HepG2 (cell line): ENCODE measurements around the gene RNASE8. TPM values are rescaled to one million over a fixed set of nuclear protein-coding genes. Genes with fewer than 3 reads are reported as not detected.

ENCODE experiments used
- ATAC-seq: fragments of 200-7000 bp; cut with Tn5 transposase; 3 replicates; pipeline ENCODE4 v1.9.1; 2020; ENCODE audit warnings: mild to moderate bottlenecking, moderate library complexity
- BruUV-seq: library from RNA; stranded (reverse); fragments of 400-500 nt; replicated peaks from 2 replicates; lab custom pipeline; 2021; lab: Mats Ljungman, UMichigan
- CTCF ChIA-PET: fragments of 300-600 bp; formaldehyde crosslinking; extraction: SDS; loops from one replicate; lab custom pipeline; 2021; ENCODE audit warnings: low total read pairs, inconsistent platforms, low intra/inter-chr PET ratio; lab: Yijun Ruan, JAX
- POLR2A ChIA-PET: fragments of 350-600 bp; sonication (Branson Sonifier 250); formaldehyde crosslinking; loops from one replicate; lab custom pipeline; 2020; ENCODE audit warnings: antibody characterized with exemption, inconsistent platforms; lab: Yijun Ruan, JAX
- DNase-seq: peaks from one replicate; pipeline ENCODE4 v3.0.0-alpha.2; 2015; ENCODE audit warnings: low spot score
- FAIRE-seq: peaks from 3 replicates; lab custom pipeline; 2011; peaks lifted over from hg19 to GRCh38; lab: Jason Lieb, UNC
- H2AFZ ChIP-seq: one replicate; pipeline ENCODE4 v1.6.1; 2011; ENCODE audit warnings: low read length, inconsistent platforms
- H3K27ac ChIP-seq: fragments of 300-600 bp; 3 replicates; pipeline ENCODE4 v1.8.0; 2011; ENCODE audit warnings: mixed run types, mild to moderate bottlenecking, mixed read lengths, low read length, inconsistent platforms; ENCODE audit not compliant: insufficient read depth; ENCODE audit errors: extremely low read length
- H3K27me3 ChIP-seq, 2 experiments: fragments of 200-600 bp in 1 of 2; 2 replicates in 1 of 2; 3 replicates in 1 of 2; pipeline versions ENCODE4 v1.6.0 to v1.8.0; 2011; ENCODE audit warnings: low read length in 2 of 2, mild to moderate bottlenecking in 2 of 2, moderate library complexity in 2 of 2, inconsistent platforms in 1 of 2; ENCODE audit not compliant: insufficient read depth in 2 of 2, control insufficient read depth in 1 of 2
- H3K36me3 ChIP-seq, 2 experiments: fragments of 200-600 bp in 1 of 2; replicated peaks in 1 of 2; 2 replicates in 1 of 2; 3 replicates in 1 of 2; pipeline versions ENCODE4 v1.5.1 to v1.8.0; 2011; ENCODE audit warnings: low read length in 2 of 2, inconsistent platforms in 1 of 2; ENCODE audit not compliant: insufficient read depth in 2 of 2, control insufficient read depth in 1 of 2
- H3K4me1 ChIP-seq: 2 replicates; pipeline ENCODE4 v1.5.1; 2012; ENCODE audit warnings: low read length, inconsistent platforms; ENCODE audit not compliant: insufficient read depth
- H3K4me2 ChIP-seq: 2 replicates; pipeline ENCODE4 v1.6.0; 2011; ENCODE audit warnings: low read depth, low read length, inconsistent platforms
- H3K4me3 ChIP-seq, 3 experiments: fragments of 200-600 bp in 1 of 3; sonication (generic), shearing (Covaris generic) in 1 of 3; replicated peaks in 1 of 3; 2 replicates each; pipeline ENCODE4 v1.5.1; 2011 to 2016; ENCODE audit warnings: low read length in 3 of 3, inconsistent platforms in 2 of 3, low read depth in 2 of 3, mild to moderate bottlenecking in 2 of 3, control low read depth in 1 of 3, mixed read lengths in 1 of 3; ENCODE audit not compliant: insufficient read depth in 1 of 3
- H3K79me2 ChIP-seq: one replicate; pipeline ENCODE4 v1.6.1; 2011; ENCODE audit warnings: low read length, inconsistent platforms; ENCODE audit not compliant: insufficient read depth
- H3K9ac ChIP-seq: 2 replicates; pipeline ENCODE4 v1.6.0; 2011; ENCODE audit warnings: mild to moderate bottlenecking, low read depth, low read length, inconsistent platforms; ENCODE audit not compliant: insufficient read depth
- H3K9me3 ChIP-seq: 2 replicates; pipeline ENCODE4 v1.5.1; 2012; ENCODE audit warnings: mild to moderate bottlenecking, low read length
- H4K20me1 ChIP-seq: 2 replicates; pipeline ENCODE4 v1.6.0; 2011; ENCODE audit warnings: inconsistent platforms, mild to moderate bottlenecking, low read length, moderate library complexity; ENCODE audit not compliant: insufficient read depth
- ETV5 ChIP-seq: IDR thresholded peaks from 2 replicates; pipeline ENCODE4 v1.6.1; 2018; ENCODE audit warnings: missing biosample characterization, missing genetic modification reagents, inconsistent platforms, borderline replicate concordance
- FOXJ3 ChIP-seq: sonication (generic); formaldehyde crosslinking; IDR thresholded peaks from 2 replicates; pipeline ENCODE4 v1.4.0; 2020; ENCODE audit warnings: missing genetic modification reagents, mild to moderate bottlenecking, borderline replicate concordance
- HMG20B ChIP-seq: conservative IDR thresholded peaks from 2 replicates; pipeline ENCODE4 v1.6.1; 2016; ENCODE audit warnings: missing genetic modification reagents, missing compliant biosample characterization
- MAFF ChIP-seq: IDR thresholded peaks from 2 replicates; pipeline ENCODE4 v1.6.1; 2011; ENCODE audit warnings: low read depth, low read length, improper control_type of control experiment
- MEIS2 ChIP-seq: sonication (generic); formaldehyde crosslinking; IDR thresholded peaks from 2 replicates; pipeline ENCODE4 v1.9.0; 2021; ENCODE audit warnings: mild to moderate bottlenecking, missing genetic modification reagents
- MIER2 ChIP-seq: IDR thresholded peaks from 2 replicates; pipeline ENCODE4 v1.6.1; 2016; ENCODE audit warnings: missing biosample characterization, missing genetic modification reagents
- NONO ChIP-seq, 2 experiments: fragments of 450-650 bp in 1 of 2; sonication (generic) in 1 of 2; formaldehyde crosslinking in 1 of 2; IDR thresholded peaks in 1 of 2; conservative IDR thresholded peaks in 1 of 2; 2 replicates each; pipeline versions ENCODE4 v1.6.1 to v1.8.0; 2017 to 2022; ENCODE audit warnings: mild to moderate bottlenecking in 1 of 2, missing genetic modification reagents in 1 of 2, moderate library complexity in 1 of 2
- REST ChIP-seq, 2 experiments: IDR thresholded peaks; 2 replicates each; pipeline ENCODE4 v1.6.1; 2011 to 2012; ENCODE audit warnings: low read length in 2 of 2, borderline replicate concordance in 1 of 2, low read depth in 1 of 2, mild to moderate bottlenecking in 1 of 2, moderate library complexity in 1 of 2
- SAP130 ChIP-seq: IDR thresholded peaks from 2 replicates; pipeline ENCODE4 v1.6.1; 2016; ENCODE audit warnings: low read depth
- SIN3B ChIP-seq: fragments of 150-350 bp; IDR thresholded peaks from 2 replicates; pipeline ENCODE4 v1.6.1; 2014; ENCODE audit warnings: low read length
- TARDBP ChIP-seq: sonication (generic); formaldehyde crosslinking; IDR thresholded peaks from 2 replicates; pipeline ENCODE4 v1.8.0; 2022; ENCODE audit warnings: mild to moderate bottlenecking, missing genetic modification reagents
- THRA ChIP-seq: sonication (generic); formaldehyde crosslinking; IDR thresholded peaks from 2 replicates; pipeline ENCODE4 v1.4.0; 2020; ENCODE audit warnings: missing genetic modification reagents, borderline replicate concordance
- ZKSCAN8 ChIP-seq: IDR thresholded peaks from 2 replicates; pipeline ENCODE4 v1.6.1; 2016; ENCODE audit warnings: borderline replicate concordance, missing genetic modification reagents, missing compliant biosample characterization
- ZNF34 ChIP-seq: sonication (generic); formaldehyde crosslinking; IDR thresholded peaks from 2 replicates; pipeline ENCODE4 v1.4.0; 2020; ENCODE audit warnings: mild to moderate bottlenecking, missing genetic modification reagents, borderline replicate concordance
- ZNF652 ChIP-seq: IDR thresholded peaks from 2 replicates; pipeline ENCODE4 v1.6.1; 2016; ENCODE audit warnings: low read depth, borderline replicate concordance
- ZNF788 ChIP-seq: sonication (generic); formaldehyde crosslinking; IDR thresholded peaks from 2 replicates; pipeline ENCODE4 v1.5.0; 2020; ENCODE audit warnings: mild to moderate bottlenecking, missing genetic modification reagents, borderline replicate concordance
- WGBS: methylation state at CpG from one replicate; pipeline ENCODE4 v1.1.6; 2017; ENCODE audit warnings: low lambda C conversion rate; 5-methylcytosine and 5-hydroxymethylcytosine counted together
- in situ Hi-C: cut with HindIII; loops from 2 replicates; pipeline ENCODE4 v1.10.0; 2017; ENCODE audit warnings: low pct_unique_long_range_greater_than_20kb; ENCODE audit not compliant: extremely low pct_ligation_motif_present
- intact Hi-C: fragments of 100-400 bp; cut with micrococcal nuclease; formaldehyde crosslinking; loops from one replicate; pipeline ENCODE4 v1.10.0; 2022; ENCODE audit not compliant: unreplicated experiment
- polyA plus RNA-seq, 8 experiments: library from polyadenylated mRNA; depleted of rRNA in 3 of 8; stranded (reverse) in 7 of 8; unstranded in 1 of 8; fragments of >200 nt; fragmentation: Illumina TruSeq in 4 of 8; extraction: Trizol in 4 of 8; gene quantifications; 2 replicates each; pipeline versions ENCODE4 v1.2.1 to v1.2.3, GENCODE V29; 2011 to 2016; ENCODE audit warnings: low read depth in 4 of 8, missing spikeins in 1 of 8, mixed read lengths in 1 of 8; ENCODE audit not compliant: insufficient read depth in 1 of 8
- total RNA-seq, 5 experiments: library from RNA; depleted of rRNA; stranded (reverse); fragments of >200 nt; fragmentation: Illumina TruSeq; extraction: Trizol; gene quantifications; 2 replicates each; pipeline ENCODE4 v1.2.3, GENCODE V29; 2016; ENCODE audit warnings: low read depth in 1 of 5
- TF ChIP-seq, protein P1 (sequence below): IDR thresholded peaks from 2 replicates; pipeline ENCODE4 v1.6.1; 2012; ENCODE audit warnings: low read depth, low read length, improper control_type of control experiment

Gene RNASE8
- total and polyA plus RNA-seq, 2 of the 13 experiments (the other 11 are each of a cell fraction or from before 2014, with no cell fraction given) = not detected

GRCh38 chr14:21014761-21015190, 42.8 kb upstream of the RNASE8 start:
- H3K27me3 ChIP-seq = peaks cover 0 to 3% of the 10 kb centered on the region in 2 experiments; a peak in 1 of 5 replicates
- no peaks in the 10 kb centered on the region for H3K79me2 ChIP-seq
- H3K9ac ChIP-seq = no peak overlapping the region
- 2% methylated on average over 4 of the region's 4 CpGs for WGBS
- ChIA-PET CTCF (interaction anchor here (0.8 to 7.1 kb wide), 13 partner anchors 9 to 122 kb away, joined by 3 to 174 read pairs (median 8); partner anchors contain the start of genes ARHGEF40, NDRG2 and RNASE8), POLR2A (interaction anchor here (0.9 to 8.0 kb wide), 26 partner anchors 9 to 92 kb away, joined by 3 to 112 read pairs (median 8); partner anchors contain the start of genes ARHGEF40 and NDRG2)
- H3K9me3 ChIP-seq = no peaks in the 10 kb centered on the region
- intact Hi-C loops = loop anchor here (1.0 kb wide), 5 partner anchors 26 to 90 kb away; partner anchors contain the start of gene ARHGEF40
- DNase-seq = peak; percentile 94
- peak; percentile 90 for ATAC-seq
- H3K4me1 ChIP-seq = peaks cover 36% of the 10 kb centered on the region
- H2AFZ ChIP-seq = no peak overlapping the region
- H3K27ac ChIP-seq = no peak overlapping the region
- H3K36me3 ChIP-seq = peaks cover 19 to 30% of the 10 kb centered on the region in 2 experiments; a peak in 4 of 5 replicates
- peak; percentile 98 for FAIRE-seq
- H3K4me2 ChIP-seq = no peak overlapping the region
- in situ Hi-C loops = loop anchor here (5.0 kb wide), 1 partner anchor 88 kb away; the partner anchor contains the start of gene TMEM253
- no peak overlapping the region for H3K4me3 ChIP-seq
- H4K20me1 ChIP-seq = no peaks in the 10 kb centered on the region
- no TSS peak for BruUV-seq
- no peak for TF ChIP-seq FOXJ3 (CRISPR knock-in tag)
- TF ChIP-seq ZKSCAN8 (CRISPR knock-in tag) = peak; percentile 67; the same call in 1 of the 2 replicates
- peak; percentile 52; the same call in 1 of the 2 replicates for TF ChIP-seq ETV5 (CRISPR knock-in tag)
- TF ChIP-seq MEIS2 = peak; percentile 88
- peak; percentile 56; the same call in 1 of the 2 replicates for TF ChIP-seq TARDBP (CRISPR knock-in tag)
- peak; percentile 76 for TF ChIP-seq ZNF788 (CRISPR knock-in tag)
- TF ChIP-seq MIER2 = peak; percentile 61; the same call in 1 of the 2 replicates
- peak; percentile 68; the same call in 1 of the 2 replicates for TF ChIP-seq SIN3B
- TF ChIP-seq ZNF34 (CRISPR knock-in tag) = no peak
- no peak for TF ChIP-seq MAFF
- TF ChIP-seq ZNF652 (CRISPR knock-in tag) = peak; percentile 53; the same call in 1 of the 2 replicates
- TF ChIP-seq NONO (IDR thresholded peaks at IDR 0.05) = no peak
- TF ChIP-seq NONO (CRISPR knock-in tag; conservative IDR thresholded peaks at IDR 0.05) = no peak
- TF ChIP-seq REST (IDR thresholded peaks at IDR 0.05; ENCODE audit: borderline replicate concordance in 1 of 2, low read depth in 1 of 2, low read length in 2 of 2) = no peak
- TF ChIP-seq, protein P1, sequence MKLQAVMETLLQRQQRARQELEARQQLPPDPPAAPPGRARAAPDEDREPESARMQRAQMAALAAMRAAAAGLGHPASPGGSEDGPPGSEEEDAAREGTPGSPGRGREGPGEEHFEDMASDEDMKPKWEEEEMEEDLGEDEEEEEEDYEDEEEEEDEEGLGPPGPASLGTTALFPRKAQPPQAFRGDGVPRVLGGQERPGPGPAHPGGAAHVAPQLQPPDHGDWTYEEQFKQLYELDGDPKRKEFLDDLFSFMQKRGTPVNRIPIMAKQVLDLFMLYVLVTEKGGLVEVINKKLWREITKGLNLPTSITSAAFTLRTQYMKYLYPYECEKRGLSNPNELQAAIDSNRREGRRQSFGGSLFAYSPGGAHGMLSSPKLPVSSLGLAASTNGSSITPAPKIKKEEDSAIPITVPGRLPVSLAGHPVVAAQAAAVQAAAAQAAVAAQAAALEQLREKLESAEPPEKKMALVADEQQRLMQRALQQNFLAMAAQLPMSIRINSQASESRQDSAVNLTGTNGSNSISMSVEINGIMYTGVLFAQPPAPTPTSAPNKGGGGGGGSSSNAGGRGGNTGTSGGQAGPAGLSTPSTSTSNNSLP = 0 out of 2 replicates have a peak, but pooled peaks have one; percentile 32
- TF ChIP-seq THRA (CRISPR knock-in tag) = peak; percentile 99
- peak; percentile 79 for TF ChIP-seq SAP130 (CRISPR knock-in tag)
- TF ChIP-seq HMG20B = 0 out of 2 replicates have a peak, but pooled peaks have one; percentile 44
